ENCODE data around the gene TM2D3.

GRCh38 chr15:101625184-101625583 lies 27.0 kb downstream of the TM2D3 start:
- TF ChIP-seq CTCF (IDR thresholded peaks at IDR 0.05), result no peak
- no peak for TF ChIP-seq POLR2AphosphoS5 (IDR thresholded peaks at IDR 0.05; ENCODE audit: insufficient read depth in 1 of 2, low read depth in 1 of 2)
- TF ChIP-seq POLR2A (IDR thresholded peaks at IDR 0.05), result no peak
